HG03060 (cell line): ENCODE results near the gene DNASE1L3.

Experiments
- ATAC-seq: cut with Tn5 transposase; IDR thresholded peaks from one replicate; pipeline ENCODE4 v1.9.1; 2021; ENCODE audit warnings: low read depth, moderate number of reproducible peaks; ENCODE audit not compliant: unreplicated experiment

DNASE1L3 gene

GRCh38 chr3:58180099-58180880 lies 30.5 kb downstream of the DNASE1L3 start:
- ATAC-seq: no peak

GRCh38 chr3:58179235-58180098 lies 31.3 kb downstream of the DNASE1L3 start:
- no peak for ATAC-seq

GRCh38 chr3:58178528-58179234 lies 32.1 kb downstream of the DNASE1L3 start:
- ATAC-seq: no peak

- no peak for ATAC-seq
These were observed 32.8 kb downstream of the DNASE1L3 start for GRCh38 chr3:58177747-58178527.

GRCh38 chr3:58176827-58177489 lies 33.8 kb downstream of the DNASE1L3 start:
- ATAC-seq: no peak

- ATAC-seq: no peak
These were observed 34.6 kb downstream of the DNASE1L3 start for GRCh38 chr3:58176185-58176530.

- ATAC-seq: no peak
These were observed 35.2 kb downstream of the DNASE1L3 start for GRCh38 chr3:58175437-58176184.

- no peak for ATAC-seq
These were observed 35.7 kb downstream of the DNASE1L3 start for GRCh38 chr3:58175187-58175436.

GRCh38 chr3:58173669-58174398 lies 36.9 kb downstream of the DNASE1L3 start:
- no peak for ATAC-seq

GRCh38 chr3:58173029-58173668 lies 37.6 kb downstream of the DNASE1L3 start:
- no peak for ATAC-seq

GRCh38 chr3:58171126-58171525 lies 39.6 kb downstream of the DNASE1L3 start:
- ATAC-seq: no peak

GRCh38 chr3:58170376-58170775 lies 40.4 kb downstream of the DNASE1L3 start:
- no peak for ATAC-seq

GRCh38 chr3:58169371-58169770 lies 41.4 kb downstream of the DNASE1L3 start:
- ATAC-seq: no peak

GRCh38 chr3:58168498-58168897 lies 42.3 kb downstream of the DNASE1L3 start:
- no peak for ATAC-seq

- ATAC-seq: no peak
These were observed 43.1 kb downstream of the DNASE1L3 start for GRCh38 chr3:58167431-58168351.

GRCh38 chr3:58164906-58165821 lies 45.6 kb downstream of the DNASE1L3 start:
- ATAC-seq: no peak
